Activated CD4-positive, alpha-beta memory T cell treated with anti-CD3 and anti-CD28 coated beads for 36 hours (primary cell): ENCODE measurements around the gene CYP3A5. TPM values are rescaled to one million over a fixed set of nuclear protein-coding genes. Genes with fewer than 3 reads are reported as not detected.
"Not testable (repeated sequence)": the region's sequence is repeated elsewhere in the genome, so short reads cannot be mapped to it uniquely, and the experiment has no call there.

Experiments
- CTCF ChIA-PET: fragments of 350-600 bp; sonication (Branson Sonifier 250); formaldehyde crosslinking; loops from one replicate; lab custom pipeline; 2021; ENCODE audit warnings: antibody characterized with exemption, inconsistent platforms; lab: Charles Lee
- POLR2A ChIA-PET: fragments of 350-600 bp; sonication (Branson Sonifier 250); formaldehyde crosslinking; loops from one replicate; lab custom pipeline; 2021; ENCODE audit warnings: antibody characterized with exemption; lab: Charles Lee
- DNase-seq: peaks from one replicate; pipeline ENCODE4 v3.0.0-alpha.2; 2020
- H3K27ac Mint-ChIP-seq: one replicate; pipeline ENCODE4 v1.8.0; 2021; ENCODE audit warnings: mixed read lengths
- H3K27me3 Mint-ChIP-seq: one replicate; pipeline ENCODE4 v1.8.0; 2021; ENCODE audit warnings: mixed read lengths
- H3K36me3 Mint-ChIP-seq: one replicate; pipeline ENCODE4 v1.8.0; 2021; ENCODE audit warnings: mixed read lengths
- H3K4me1 Mint-ChIP-seq: one replicate; pipeline ENCODE4 v1.8.0; 2021; ENCODE audit warnings: low read depth, mixed read lengths
- H3K4me3 Mint-ChIP-seq: one replicate; pipeline ENCODE4 v1.8.0; 2021; ENCODE audit warnings: mild to moderate bottlenecking, mixed read lengths
- H3K9me3 Mint-ChIP-seq: one replicate; pipeline ENCODE4 v1.8.0; 2021; ENCODE audit warnings: mixed read lengths
- intact Hi-C: fragments of 100-400 bp; cut with micrococcal nuclease; formaldehyde crosslinking; loops from one replicate; pipeline ENCODE4 v1.15.1; 2023
- total RNA-seq, 2 experiments: library from RNA; stranded (reverse); gene quantifications; one replicate each; pipeline ENCODE4 v1.2.3, GENCODE V29; 2021

CYP3A5 gene
- total RNA-seq, 2 experiments from 2014 or later = not detected

DNA sequence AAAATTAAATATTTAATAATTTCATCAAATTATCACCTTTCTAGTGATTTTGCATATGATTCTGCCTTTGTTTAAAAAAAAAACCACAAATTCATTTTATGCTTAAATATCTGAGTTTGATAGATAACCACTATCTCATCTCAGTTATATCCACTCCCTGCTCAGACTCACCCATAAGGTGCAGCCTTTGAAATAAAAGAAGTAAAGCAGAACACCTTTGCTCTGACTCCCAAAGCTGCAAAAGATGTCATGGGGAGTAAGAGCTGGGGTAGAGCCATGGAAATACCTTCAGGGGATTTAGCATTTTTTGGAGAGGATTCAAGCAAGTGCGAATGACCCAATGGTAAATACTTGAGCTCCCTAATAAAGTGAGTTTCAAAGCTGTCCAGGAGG, 15.1 kb upstream of the CYP3A5 start:
- peaks cover 7% of the 10 kb centered on the region for H3K9me3 Mint-ChIP-seq
- H3K4me1 Mint-ChIP-seq = no peaks in the 10 kb centered on the region
- no peak for DNase-seq
- intact Hi-C loops = no loop called here
- ChIA-PET POLR2A (no interaction called here), CTCF (no interaction called here)
- no peaks in the 10 kb centered on the region for H3K36me3 Mint-ChIP-seq
- no peak overlapping the region for H3K4me3 Mint-ChIP-seq
- H3K27ac Mint-ChIP-seq = no peak overlapping the region
- H3K27me3 Mint-ChIP-seq = no peaks in the 10 kb centered on the region

DNA sequence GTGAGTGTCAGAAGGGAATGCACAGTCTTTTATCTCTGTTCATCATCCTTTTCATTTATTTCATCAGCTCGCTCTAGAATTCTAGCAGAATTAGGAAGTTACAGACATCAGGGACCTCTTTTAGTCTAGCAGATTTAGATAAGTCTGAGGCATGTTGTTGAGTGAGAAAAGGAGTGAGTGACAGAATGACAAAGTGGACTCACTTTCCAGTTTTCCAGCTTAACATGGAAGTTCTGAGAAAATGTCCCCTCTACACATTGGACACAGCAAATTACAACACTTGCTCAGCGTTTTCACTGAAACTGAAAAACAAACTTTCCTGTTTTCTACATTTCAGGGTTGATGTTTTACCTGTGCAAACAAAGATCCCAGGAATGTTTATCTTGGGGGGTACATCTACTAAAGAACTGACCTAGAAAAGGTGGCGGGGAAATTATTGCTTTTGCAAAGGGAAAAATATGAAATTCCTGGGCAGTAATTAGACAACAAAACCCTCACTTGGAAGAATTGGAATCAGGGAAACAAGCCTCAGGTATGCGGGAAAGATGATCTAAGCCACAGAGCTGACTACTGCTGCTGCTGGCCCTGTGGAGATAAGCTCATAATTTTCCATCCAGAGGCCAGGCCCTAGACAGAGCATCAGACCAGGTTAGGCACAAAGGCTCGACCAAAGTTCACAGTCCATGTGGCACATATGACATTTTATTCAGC, 14.6 kb upstream of the CYP3A5 start:
- Mint-ChIP-seq H3K4me3 (no peak overlapping the region), H3K27me3 (no peaks in the 10 kb centered on the region), H3K36me3 (no peaks in the 10 kb centered on the region), H3K9me3 (peaks cover 11% of the 10 kb centered on the region), H3K27ac (no peak overlapping the region), H3K4me1 (no peaks in the 10 kb centered on the region)
- DNase-seq = no peak
- intact Hi-C loops = no loop called here
- CTCF ChIA-PET = no interaction called here
- POLR2A ChIA-PET = no interaction called here

GRCh38 chr7:99693427-99694200, 13.8 kb upstream of the CYP3A5 start:
- peaks cover 13% of the 10 kb centered on the region for H3K9me3 Mint-ChIP-seq
- POLR2A ChIA-PET = no interaction called here
- DNase-seq = no peak
- CTCF ChIA-PET = no interaction called here
- H3K4me3 Mint-ChIP-seq = no peak overlapping the region
- H3K27me3 Mint-ChIP-seq = no peaks in the 10 kb centered on the region
- H3K36me3 Mint-ChIP-seq = no peaks in the 10 kb centered on the region
- H3K4me1 Mint-ChIP-seq = no peaks in the 10 kb centered on the region
- intact Hi-C loops = no loop called here
- no peak overlapping the region for H3K27ac Mint-ChIP-seq

DNA sequence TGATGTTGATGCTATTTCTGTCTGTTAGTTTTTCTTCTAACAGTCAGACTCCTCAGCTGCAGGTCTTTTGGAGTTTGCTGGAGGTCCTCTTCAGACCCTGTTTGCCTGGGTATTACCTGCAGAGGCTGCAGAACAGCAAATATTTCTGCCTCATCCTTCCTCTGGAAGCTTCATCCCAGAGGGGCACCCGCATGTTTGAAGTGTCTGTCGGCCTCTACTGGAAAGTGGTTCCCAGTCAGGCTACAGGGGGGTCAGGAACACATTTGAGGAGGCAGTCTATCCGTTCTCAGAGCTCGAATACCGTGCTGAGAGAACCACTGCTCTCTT, 13.3 kb upstream of the CYP3A5 start:
- H3K4me3 Mint-ChIP-seq = no peak overlapping the region
- POLR2A ChIA-PET = no interaction called here
- intact Hi-C loops = no loop called here
- H3K36me3 Mint-ChIP-seq = no peaks in the 10 kb centered on the region
- no peaks in the 10 kb centered on the region for H3K4me1 Mint-ChIP-seq
- no peaks in the 10 kb centered on the region for H3K27me3 Mint-ChIP-seq
- peaks cover 19% of the 10 kb centered on the region for H3K9me3 Mint-ChIP-seq
- H3K27ac Mint-ChIP-seq = no peak overlapping the region
- CTCF ChIA-PET = no interaction called here
- DNase-seq = no peak

GRCh38 chr7:99692563-99692962, 12.8 kb upstream of the CYP3A5 start:
- intact Hi-C loops, H3K27ac Mint-ChIP-seq, H3K4me3 Mint-ChIP-seq, CTCF ChIA-PET, H3K36me3 Mint-ChIP-seq, H3K27me3 Mint-ChIP-seq, H3K4me1 Mint-ChIP-seq, POLR2A ChIA-PET, DNase-seq: not testable (repeated sequence)
- H3K9me3 Mint-ChIP-seq = peaks cover 19% of the 10 kb centered on the region

DNA sequence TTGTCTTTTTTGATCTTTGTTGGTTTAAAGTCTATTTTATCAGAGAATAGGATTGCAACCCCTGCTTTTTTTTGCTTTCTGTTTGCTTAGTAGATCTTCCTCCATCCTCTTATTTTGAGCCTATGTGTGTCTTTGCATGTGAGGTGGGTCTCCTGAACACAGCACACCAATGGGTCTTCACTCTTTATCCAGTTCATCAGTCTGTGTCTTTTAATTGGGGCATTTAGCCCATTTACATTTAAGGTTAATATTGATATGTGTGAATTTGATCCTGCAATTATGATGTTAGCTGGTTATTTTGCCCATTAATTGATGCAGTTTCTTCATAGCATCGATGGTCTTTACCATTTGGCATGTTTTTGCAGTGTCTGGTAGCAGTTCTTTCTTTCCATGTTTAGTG, 11.9 kb upstream of the CYP3A5 start:
- intact Hi-C loops, H3K27me3 Mint-ChIP-seq, DNase-seq, POLR2A ChIA-PET, H3K36me3 Mint-ChIP-seq, H3K27ac Mint-ChIP-seq, H3K4me1 Mint-ChIP-seq, CTCF ChIA-PET, H3K4me3 Mint-ChIP-seq: not testable (repeated sequence)
- peaks cover 19% of the 10 kb centered on the region for H3K9me3 Mint-ChIP-seq

- H3K4me3 Mint-ChIP-seq, H3K4me1 Mint-ChIP-seq, H3K36me3 Mint-ChIP-seq, H3K27me3 Mint-ChIP-seq, intact Hi-C loops, POLR2A ChIA-PET, H3K27ac Mint-ChIP-seq, CTCF ChIA-PET, DNase-seq: not testable (repeated sequence)
- peaks cover 19% of the 10 kb centered on the region for H3K9me3 Mint-ChIP-seq
Measured at GRCh38 chr7:99690918-99691317, 11.1 kb upstream of the CYP3A5 start.

DNA sequence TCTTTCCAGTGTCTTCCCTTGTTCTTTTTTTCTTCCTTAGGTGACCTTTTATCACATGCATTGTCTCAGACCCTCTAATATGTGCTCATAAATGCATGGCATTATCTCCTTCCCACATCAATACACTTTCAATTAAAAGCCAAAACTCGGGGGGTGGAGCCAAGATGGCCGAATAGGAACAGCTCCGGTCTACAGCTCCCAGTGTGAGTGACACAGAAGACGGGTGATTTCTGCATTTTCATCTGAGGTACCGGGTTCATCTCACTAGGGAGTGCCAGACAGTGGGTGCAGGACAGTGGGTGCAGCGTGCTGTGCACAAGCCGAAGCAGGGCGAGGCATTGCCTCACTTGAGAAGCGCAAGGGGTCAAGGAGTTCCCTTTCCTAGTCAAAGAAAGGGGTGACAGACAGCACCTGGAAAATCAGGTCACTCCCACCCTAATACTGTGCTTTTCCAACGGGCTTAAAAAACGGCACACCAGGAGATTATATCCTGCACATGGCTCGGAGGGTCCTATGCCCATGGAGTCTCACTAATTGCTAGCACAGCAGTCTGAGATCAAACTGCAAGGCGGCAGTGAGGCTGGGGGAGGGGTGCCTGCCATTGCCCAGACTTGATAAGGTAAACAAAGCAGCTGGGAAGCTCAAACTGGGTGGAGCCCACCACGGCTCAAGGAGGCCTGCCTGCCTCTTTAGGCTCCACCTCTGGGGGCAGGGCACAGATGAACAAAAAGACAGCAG, 6.2 kb upstream of the CYP3A5 start:
- H3K4me3 Mint-ChIP-seq, intact Hi-C loops, POLR2A ChIA-PET, H3K27me3 Mint-ChIP-seq, CTCF ChIA-PET, H3K4me1 Mint-ChIP-seq, H3K27ac Mint-ChIP-seq, DNase-seq, H3K36me3 Mint-ChIP-seq: not testable (repeated sequence)
- peaks cover 12% of the 10 kb centered on the region for H3K9me3 Mint-ChIP-seq

GRCh38 chr7:99685129-99685758, 5.4 kb upstream of the CYP3A5 start:
- POLR2A ChIA-PET = no interaction called here
- Mint-ChIP-seq H3K4me1 (no peaks in the 10 kb centered on the region), H3K27ac (no peak overlapping the region), H3K4me3 (no peak overlapping the region), H3K27me3 (no peaks in the 10 kb centered on the region), H3K9me3 (peaks cover 11% of the 10 kb centered on the region), H3K36me3 (peaks cover 5% of the 10 kb centered on the region)
- intact Hi-C loops = no loop called here
- CTCF ChIA-PET = no interaction called here
- no peak for DNase-seq

DNA sequence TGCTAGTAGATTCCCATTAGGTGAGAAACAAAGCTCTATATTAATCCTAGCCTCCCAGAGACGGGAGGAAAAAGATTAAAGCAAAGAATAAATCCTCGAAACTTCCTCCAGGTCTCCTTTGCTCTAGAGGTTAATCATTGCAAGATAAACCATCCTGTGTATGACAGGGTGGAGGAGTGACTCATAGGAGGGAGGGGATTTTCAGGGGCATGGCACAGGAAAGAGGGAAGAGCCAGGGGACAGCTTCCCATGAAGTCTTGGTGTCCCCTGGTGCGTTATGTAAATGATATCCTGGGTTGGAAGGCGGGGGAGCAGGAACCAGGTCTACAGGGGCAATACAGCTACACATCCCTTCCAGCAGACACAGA, 780 bp downstream of the CYP3A5 start:
- DNase-seq = no peak
- Mint-ChIP-seq H3K27ac (no peak overlapping the region), H3K4me3 (no peak overlapping the region), H3K36me3 (peaks cover 5% of the 10 kb centered on the region), H3K4me1 (peaks cover 16% of the 10 kb centered on the region), H3K27me3 (no peaks in the 10 kb centered on the region), H3K9me3 (no peaks in the 10 kb centered on the region)
- POLR2A ChIA-PET = no interaction called here
- intact Hi-C loops = no loop called here
- CTCF ChIA-PET = no interaction called here

DNA sequence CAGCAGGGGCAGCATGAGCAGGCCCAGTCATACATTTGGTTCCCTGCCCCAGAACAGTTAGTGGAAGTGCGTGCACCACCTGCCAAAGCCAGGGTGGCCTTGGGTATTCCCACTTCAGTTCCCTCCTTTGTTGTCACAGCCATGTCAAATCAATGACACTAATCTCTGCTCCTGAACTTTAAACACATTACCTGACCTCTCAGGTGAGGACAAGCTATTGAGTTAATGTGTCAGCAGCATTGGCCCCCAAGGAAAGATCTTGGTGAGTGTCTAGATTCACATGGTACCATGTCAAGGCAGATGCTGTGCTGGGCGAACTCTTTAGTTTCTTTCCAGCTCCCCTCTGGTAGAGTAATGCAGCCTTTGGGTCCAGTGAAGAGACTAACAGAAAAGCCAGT, 2.1 kb downstream of the CYP3A5 start:
- peaks cover 4% of the 10 kb centered on the region for H3K36me3 Mint-ChIP-seq
- CTCF ChIA-PET = no interaction called here

DNA sequence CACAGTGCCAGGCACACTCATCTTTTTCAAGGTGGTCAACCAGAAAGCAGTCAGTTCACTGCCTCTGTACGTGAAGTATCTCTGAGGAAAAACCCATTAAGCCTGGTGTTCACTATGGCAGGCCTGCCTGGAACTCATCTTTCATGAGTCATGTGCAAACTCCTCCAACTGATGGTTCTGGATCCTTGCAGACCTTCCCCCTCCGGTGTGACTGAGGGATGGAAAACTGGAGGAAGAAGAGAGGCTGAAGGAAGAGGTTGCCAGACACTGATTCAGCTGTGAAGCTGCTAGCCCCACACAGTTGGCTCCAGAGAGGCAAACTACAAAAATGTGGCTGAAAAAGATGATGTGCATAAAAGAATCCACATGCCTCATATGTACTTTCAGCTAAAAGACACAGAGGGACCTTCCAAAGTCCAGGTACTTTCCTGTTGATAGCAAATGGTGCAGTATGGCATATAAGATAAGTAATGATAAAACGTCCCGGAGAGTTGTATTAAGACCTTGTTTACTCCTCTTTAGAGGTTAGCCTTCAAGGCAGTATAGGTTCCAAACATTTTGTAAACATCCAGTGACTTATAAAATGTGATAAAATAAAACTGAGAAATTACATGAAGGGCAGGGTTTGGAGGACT, 2.7 kb downstream of the CYP3A5 start:
- POLR2A ChIA-PET = no interaction called here
- Mint-ChIP-seq H3K9me3 (no peaks in the 10 kb centered on the region), H3K4me1 (peaks cover 18% of the 10 kb centered on the region), H3K4me3 (no peak overlapping the region), H3K27ac (no peak overlapping the region), H3K27me3 (no peaks in the 10 kb centered on the region), H3K36me3 (peaks cover under 1% of the 10 kb centered on the region)
- CTCF ChIA-PET = no interaction called here
- no peak for DNase-seq
- intact Hi-C loops = no loop called here

More for the DNA sequence above, 2.1 kb downstream of the CYP3A5 start:
- H3K27ac Mint-ChIP-seq = no peak overlapping the region
- intact Hi-C loops = no loop called here
- no peaks in the 10 kb centered on the region for H3K9me3 Mint-ChIP-seq
- H3K4me1 Mint-ChIP-seq = peaks cover 18% of the 10 kb centered on the region
- POLR2A ChIA-PET = no interaction called here
- no peaks in the 10 kb centered on the region for H3K27me3 Mint-ChIP-seq
- H3K4me3 Mint-ChIP-seq = no peak overlapping the region
- no peak for DNase-seq
